GM19238 (cell line): ENCODE measurements around the gene PRUNE2.
"Not testable (repeated sequence)": the region's sequence is repeated elsewhere in the genome, so short reads cannot be mapped to it uniquely, and the experiment has no call there.

ENCODE experiments used
- DNase-seq: peaks from one replicate; pipeline ENCODE4 v3.0.0; 2011; ENCODE audit warnings: low spot score; ENCODE audit not compliant: insufficient read length

Gene PRUNE2

GRCh38 chr9:76866689-76867088 is 39.2 kb downstream of the PRUNE2 start:
- no peak for DNase-seq

GRCh38 chr9:76863832-76864231 is 42.1 kb downstream of the PRUNE2 start:
- no peak for DNase-seq

- no peak for DNase-seq
Measured at GRCh38 chr9:76859860-76860259, 46.1 kb downstream of the PRUNE2 start.

- not testable (repeated sequence) for DNase-seq
Measured at GRCh38 chr9:76858248-76858647, 47.7 kb downstream of the PRUNE2 start.

GRCh38 chr9:76856016-76856415 is 49.9 kb downstream of the PRUNE2 start:
- DNase-seq = no peak

GRCh38 chr9:76855015-76855414 is 50.9 kb downstream of the PRUNE2 start:
- DNase-seq = no peak

- no peak for DNase-seq
Measured at GRCh38 chr9:76852026-76852425, 53.9 kb downstream of the PRUNE2 start.

- no peak for DNase-seq
Measured at GRCh38 chr9:76846297-76846696, 59.6 kb downstream of the PRUNE2 start.

GRCh38 chr9:76845254-76845653 is 60.7 kb downstream of the PRUNE2 start:
- no peak for DNase-seq

GRCh38 chr9:76835571-76836283 is 70.2 kb downstream of the PRUNE2 start:
- no peak for DNase-seq

GRCh38 chr9:76828447-76828846 is 77.5 kb downstream of the PRUNE2 start:
- DNase-seq = no peak

GRCh38 chr9:76827296-76828080 is 78.4 kb downstream of the PRUNE2 start:
- no peak for DNase-seq

- DNase-seq = no peak
Measured at GRCh38 chr9:76820431-76820830, 85.5 kb downstream of the PRUNE2 start.

- no peak for DNase-seq
Measured at GRCh38 chr9:76818271-76818670, 87.6 kb downstream of the PRUNE2 start.

GRCh38 chr9:76817489-76817888 is 88.4 kb downstream of the PRUNE2 start:
- DNase-seq = no peak

- no peak for DNase-seq
Measured at GRCh38 chr9:76812591-76812990, 93.3 kb downstream of the PRUNE2 start.

GRCh38 chr9:76810377-76810957 is 95.4 kb downstream of the PRUNE2 start:
- DNase-seq = no peak

GRCh38 chr9:76808636-76809035 is 97.3 kb downstream of the PRUNE2 start:
- DNase-seq = no peak

GRCh38 chr9:76803762-76804161 is 102.2 kb downstream of the PRUNE2 start:
- DNase-seq = no peak

- no peak for DNase-seq
Measured at GRCh38 chr9:76803083-76803482, 102.8 kb downstream of the PRUNE2 start.

GRCh38 chr9:76800901-76801300 is 105.0 kb downstream of the PRUNE2 start:
- DNase-seq = no peak

GRCh38 chr9:76799473-76799872 is 106.4 kb downstream of the PRUNE2 start:
- no peak for DNase-seq
